ENCODE results near the gene FLACC1.

- TF ChIP-seq CTCF (optimal IDR thresholded peaks at IDR 0.05 in 1 of 3, IDR thresholded peaks at IDR 0.05 in 1 of 3, conservative IDR thresholded peaks at IDR 0.05 in 1 of 3; ENCODE audit: extremely low read depth in 1 of 3, insufficient read depth in 2 of 3, low read length in 3 of 3) (no peak), EZH2 (IDR thresholded peaks at IDR 0.05; ENCODE audit: low read length) (no peak)
These were observed 58.6 kb downstream of the FLACC1 start for GRCh38 chr2:201298462-201299052.

Measured in keratinocyte (primary cell).